ENCODE data around the gene ST8SIA1.
"Not testable (repeated sequence)": the region's sequence is repeated elsewhere in the genome, so short reads cannot be mapped to it uniquely, and the experiment has no call there.

ST8SIA1 gene

DNA sequence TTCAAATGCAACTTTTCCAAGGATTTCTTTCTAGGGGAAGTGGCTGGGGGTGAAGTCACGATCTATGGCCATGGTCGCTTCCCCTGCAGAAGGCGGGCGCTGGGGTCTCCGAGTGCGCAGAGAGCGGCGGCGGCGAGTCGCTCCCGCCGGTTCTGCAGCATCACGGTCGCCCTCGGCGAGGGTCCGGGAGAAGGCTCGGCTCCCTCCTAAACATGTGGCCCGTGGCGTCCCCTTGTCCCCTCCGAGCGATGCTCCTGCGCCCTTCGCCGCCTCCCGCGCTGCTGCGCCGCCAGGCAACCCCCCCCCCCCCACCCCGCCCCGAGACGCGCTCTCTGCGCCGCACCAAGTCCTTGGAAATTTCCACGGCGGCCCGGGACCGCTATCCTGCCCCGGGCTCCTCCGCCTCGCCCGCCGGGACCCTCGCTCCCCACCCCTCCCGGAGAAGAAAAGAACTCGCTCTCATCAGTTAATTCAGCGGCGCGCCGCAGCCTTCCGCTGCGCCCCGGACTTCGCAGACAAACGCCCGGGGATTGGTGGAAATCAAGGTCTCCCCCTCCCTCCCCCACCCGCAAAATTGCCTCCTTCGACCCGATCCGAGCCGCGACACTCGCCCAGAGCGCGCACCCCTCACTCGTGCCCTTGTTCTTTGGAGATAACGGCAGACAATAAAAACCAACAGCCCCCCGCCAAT, at the start of gene ST8SIA1:
ST8SIA1 (minus strand) TSS at position 298 of the 691 bp plus-strand sequence. CDS start 475 bp downstream, outside the sequence.
- peak; percentile 39 to 80 for DNase-seq (ENCODE audit: low read depth in 1 of 2, low spot score in 1 of 2)
- in situ Hi-C loops (cut with HindIII; ENCODE audit: low pct_unique_long_range_greater_than_20kb, low sequenced_read_pairs) = no loop called here
- TF ChIP-seq JUND (IDR thresholded peaks at IDR 0.05; ENCODE audit: low read depth) = no peak

DNA sequence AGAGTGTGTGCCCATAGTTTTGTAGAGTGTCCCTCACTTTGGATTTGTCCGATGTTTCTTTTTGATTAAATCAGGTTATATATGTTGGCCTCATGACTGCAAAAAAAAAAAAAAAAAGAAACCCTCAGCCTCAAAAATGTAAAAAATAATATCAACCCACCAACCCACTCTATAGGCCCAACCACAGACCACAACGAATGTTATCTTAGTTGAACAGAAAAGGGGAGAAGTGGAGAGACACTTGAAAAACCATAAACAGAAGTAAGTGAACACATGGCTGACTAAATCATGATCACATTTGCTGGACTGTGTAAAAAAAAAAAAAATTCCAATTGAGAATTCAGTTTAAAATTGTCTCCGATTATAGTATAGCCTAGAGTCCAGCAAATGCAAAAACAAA, 45.5 kb upstream of the ST8SIA1 start:
- TF ChIP-seq JUND (IDR thresholded peaks at IDR 0.05; ENCODE audit: low read depth) = no peak
- no peak for DNase-seq (ENCODE audit: low read depth in 1 of 2, low spot score in 1 of 2)
- in situ Hi-C loops (cut with HindIII; ENCODE audit: low pct_unique_long_range_greater_than_20kb, low sequenced_read_pairs) = no loop called here

GRCh38 chr12:22377731-22378496, 43.4 kb upstream of the ST8SIA1 start:
- no peak for TF ChIP-seq JUND (IDR thresholded peaks at IDR 0.05; ENCODE audit: low read depth)
- DNase-seq (ENCODE audit: low read depth in 1 of 2, low spot score in 1 of 2) = no peak
- in situ Hi-C loops (cut with HindIII; ENCODE audit: low pct_unique_long_range_greater_than_20kb, low sequenced_read_pairs) = no loop called here

DNA sequence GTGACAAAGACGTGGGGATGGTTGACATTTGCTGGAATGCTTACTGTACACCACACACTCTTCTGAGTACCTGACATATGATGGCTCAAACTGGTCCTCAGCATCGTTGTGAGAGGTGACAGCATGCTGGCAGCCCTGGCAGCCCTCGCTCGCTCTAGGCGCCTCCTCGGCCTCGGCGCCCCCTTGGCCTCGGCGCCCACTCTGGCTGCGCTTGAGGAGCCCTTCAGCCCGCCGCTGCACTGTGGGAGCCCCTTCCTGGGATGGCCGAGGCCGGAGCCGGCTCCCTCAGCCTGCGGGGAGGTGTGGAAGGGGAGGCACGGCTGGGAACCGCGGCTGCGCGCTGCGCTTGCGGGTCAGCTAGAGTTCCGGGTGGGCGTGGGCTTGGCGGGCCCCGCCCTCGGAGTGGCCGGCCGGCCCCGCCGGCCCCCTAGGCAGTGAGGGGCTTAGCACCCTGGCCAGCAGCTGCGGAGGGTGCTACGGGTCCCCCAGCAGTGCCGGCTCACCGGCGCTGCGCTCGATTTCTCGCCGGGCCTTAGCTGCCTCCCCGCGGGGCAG, 42.2 kb upstream of the ST8SIA1 start:
- in situ Hi-C loops (cut with HindIII; ENCODE audit: low pct_unique_long_range_greater_than_20kb, low sequenced_read_pairs); DNase-seq (ENCODE audit: low read depth in 1 of 2, low spot score in 1 of 2): not testable (repeated sequence)

GRCh38 chr12:22374508-22374907, 40.0 kb upstream of the ST8SIA1 start:
- TF ChIP-seq JUND (IDR thresholded peaks at IDR 0.05; ENCODE audit: low read depth) = no peak
- no peak for DNase-seq (ENCODE audit: low read depth in 1 of 2, low spot score in 1 of 2)
- in situ Hi-C loops (cut with HindIII; ENCODE audit: low pct_unique_long_range_greater_than_20kb, low sequenced_read_pairs) = no loop called here

DNA sequence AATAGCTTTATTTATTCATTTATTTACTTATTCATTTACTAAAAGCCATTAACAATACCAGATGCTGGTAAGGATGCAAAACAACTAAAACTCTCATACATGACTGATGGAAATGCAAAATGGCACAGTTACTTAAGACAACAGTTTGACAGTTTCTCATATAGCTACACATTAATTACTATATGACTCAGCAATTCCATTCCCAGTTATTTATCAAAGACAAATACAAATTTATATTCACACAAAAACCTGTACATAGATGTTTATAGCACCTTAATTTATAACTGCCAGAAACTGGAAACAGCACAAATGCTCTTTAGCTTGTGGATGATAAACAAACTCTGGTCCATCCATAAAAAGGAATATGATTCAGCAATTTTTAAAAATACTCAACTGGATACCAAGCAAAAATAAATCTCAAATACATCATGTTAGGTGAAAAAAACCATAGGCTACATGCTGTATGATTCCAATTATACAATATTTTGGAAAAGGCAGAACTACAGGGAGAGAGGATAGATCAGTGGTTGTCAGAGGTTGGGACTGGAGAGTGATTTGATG, 37.9 kb upstream of the ST8SIA1 start:
- in situ Hi-C loops (cut with HindIII; ENCODE audit: low pct_unique_long_range_greater_than_20kb, low sequenced_read_pairs) = no loop called here
- no peak for TF ChIP-seq JUND (IDR thresholded peaks at IDR 0.05; ENCODE audit: low read depth)
- no peak for DNase-seq (ENCODE audit: low read depth in 1 of 2, low spot score in 1 of 2)

GRCh38 chr12:22366181-22366580, 31.7 kb upstream of the ST8SIA1 start:
- no peak for TF ChIP-seq JUND (IDR thresholded peaks at IDR 0.05; ENCODE audit: low read depth)
- in situ Hi-C loops (cut with HindIII; ENCODE audit: low pct_unique_long_range_greater_than_20kb, low sequenced_read_pairs) = no loop called here
- DNase-seq (ENCODE audit: low read depth in 1 of 2, low spot score in 1 of 2) = no peak

GRCh38 chr12:22361785-22362184, 27.3 kb upstream of the ST8SIA1 start:
- TF ChIP-seq JUND (IDR thresholded peaks at IDR 0.05; ENCODE audit: low read depth) = no peak
- in situ Hi-C loops (cut with HindIII; ENCODE audit: low pct_unique_long_range_greater_than_20kb, low sequenced_read_pairs) = no loop called here
- no peak for DNase-seq (ENCODE audit: low read depth in 1 of 2, low spot score in 1 of 2)

DNA sequence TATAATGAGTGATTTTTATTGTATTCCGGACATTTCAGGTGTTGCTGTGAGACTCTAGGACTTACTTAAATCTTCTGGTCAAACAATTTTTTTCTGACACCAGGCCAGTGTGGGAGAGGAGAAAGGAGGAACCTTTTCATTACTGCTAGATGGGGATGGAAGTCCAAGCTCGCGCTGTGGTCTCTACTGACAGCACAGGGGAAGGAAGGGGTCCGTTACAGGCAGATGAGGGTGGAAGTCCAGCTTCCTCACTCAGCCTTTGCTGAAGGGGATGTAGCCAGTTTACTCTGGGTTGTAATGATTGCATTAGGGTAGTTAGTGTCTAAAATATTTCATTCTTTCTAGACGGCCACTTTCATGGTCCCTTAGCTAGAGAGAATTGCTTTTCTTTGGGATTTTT, 26.3 kb upstream of the ST8SIA1 start:
- no peak for DNase-seq (ENCODE audit: low read depth in 1 of 2, low spot score in 1 of 2)
- TF ChIP-seq JUND (IDR thresholded peaks at IDR 0.05; ENCODE audit: low read depth) = no peak
- in situ Hi-C loops (cut with HindIII; ENCODE audit: low pct_unique_long_range_greater_than_20kb, low sequenced_read_pairs) = no loop called here

- TF ChIP-seq JUND (IDR thresholded peaks at IDR 0.05; ENCODE audit: low read depth) = no peak
- DNase-seq (ENCODE audit: low read depth in 1 of 2, low spot score in 1 of 2) = no peak
- in situ Hi-C loops (cut with HindIII; ENCODE audit: low pct_unique_long_range_greater_than_20kb, low sequenced_read_pairs) = no loop called here
These were observed 23.0 kb upstream of the ST8SIA1 start for GRCh38 chr12:22357531-22357930.

- no peak for TF ChIP-seq JUND (IDR thresholded peaks at IDR 0.05; ENCODE audit: low read depth)
- DNase-seq (ENCODE audit: low read depth in 1 of 2, low spot score in 1 of 2) = no peak
- in situ Hi-C loops (cut with HindIII; ENCODE audit: low pct_unique_long_range_greater_than_20kb, low sequenced_read_pairs) = no loop called here
These were observed 21.7 kb upstream of the ST8SIA1 start for GRCh38 chr12:22356231-22356630.

- TF ChIP-seq JUND (IDR thresholded peaks at IDR 0.05; ENCODE audit: low read depth) = no peak
- in situ Hi-C loops (cut with HindIII; ENCODE audit: low pct_unique_long_range_greater_than_20kb, low sequenced_read_pairs) = no loop called here
- DNase-seq (ENCODE audit: low read depth in 1 of 2, low spot score in 1 of 2) = no peak
These were observed 20.6 kb upstream of the ST8SIA1 start for GRCh38 chr12:22355011-22355580.

All from T47D (cell line).